ENCODE data around the gene DNAAF3.
A peak's percentile ranks its signal among the peaks of the same experiment; 100 is the strongest.

The DNAAF3 gene

GRCh38 chr19:55136399-55137102 is 29.9 kb downstream of the DNAAF3 start:
- Histone ChIP-seq H3K27ac (no peak overlapping the region), H3K9ac (ENCODE audit: insufficient read length) (no peak overlapping the region), H3K36me3 (ENCODE audit: insufficient read depth, low read length) (no peaks in the 10 kb centered on the region), H3K9me3 (ENCODE audit: low read depth, low read length) (no peaks in the 10 kb centered on the region), H3K4me3 (no peak overlapping the region)
- no peak for TF ChIP-seq POLR2AphosphoS5 (IDR thresholded peaks at IDR 0.05; ENCODE audit: borderline replicate concordance, low read depth, low read length)
- TF ChIP-seq FOXP2 (optimal IDR thresholded peaks at IDR 0.05; ENCODE audit: control extremely low read depth, extremely low read length, insufficient read depth) = no peak
- no peak for DNase-seq (ENCODE audit: low read depth, low spot score)

GRCh38 chr19:55134736-55135135 is 31.7 kb downstream of the DNAAF3 start:
- H3K27ac ChIP-seq = peak overlapping the region; percentile 27
- H3K36me3 ChIP-seq (ENCODE audit: insufficient read depth, low read length) = no peaks in the 10 kb centered on the region
- H3K9me3 ChIP-seq (ENCODE audit: low read depth, low read length) = no peaks in the 10 kb centered on the region
- TF ChIP-seq POLR2AphosphoS5 (IDR thresholded peaks at IDR 0.05; ENCODE audit: borderline replicate concordance, low read depth, low read length) = no peak
- no peak for TF ChIP-seq FOXP2 (optimal IDR thresholded peaks at IDR 0.05; ENCODE audit: control extremely low read depth, extremely low read length, insufficient read depth)
- no peak for TF ChIP-seq EZH2 (IDR thresholded peaks at IDR 0.05)
- H3K4me3 ChIP-seq = no peak overlapping the region
- H3K9ac ChIP-seq (ENCODE audit: insufficient read length) = no peak overlapping the region
- no peak for DNase-seq (ENCODE audit: low read depth, low spot score)

GRCh38 chr19:55133639-55134444 is 32.6 kb downstream of the DNAAF3 start:
- no peak for DNase-seq (ENCODE audit: low read depth, low spot score)
- Histone ChIP-seq H3K36me3 (ENCODE audit: insufficient read depth, low read length) (no peaks in the 10 kb centered on the region), H3K4me3 (no peak overlapping the region), H3K9ac (ENCODE audit: insufficient read length) (no peak overlapping the region), H3K27ac (no peak overlapping the region), H3K9me3 (ENCODE audit: low read depth, low read length) (no peaks in the 10 kb centered on the region)
- TF ChIP-seq FOXP2 (optimal IDR thresholded peaks at IDR 0.05; ENCODE audit: control extremely low read depth, extremely low read length, insufficient read depth) = no peak
- no peak for TF ChIP-seq EZH2 (IDR thresholded peaks at IDR 0.05)
- no peak for TF ChIP-seq POLR2AphosphoS5 (IDR thresholded peaks at IDR 0.05; ENCODE audit: borderline replicate concordance, low read depth, low read length)

GRCh38 chr19:55132453-55133129 is 33.8 kb downstream of the DNAAF3 start:
- TF ChIP-seq EZH2 (IDR thresholded peaks at IDR 0.05) (no peak), POLR2AphosphoS5 (IDR thresholded peaks at IDR 0.05; ENCODE audit: borderline replicate concordance, low read depth, low read length) (no peak)

GRCh38 chr19:55131421-55131820 is 35.0 kb downstream of the DNAAF3 start:
- H3K9me3 ChIP-seq (ENCODE audit: low read depth, low read length) = no peaks in the 10 kb centered on the region
- no peak overlapping the region for H3K9ac ChIP-seq (ENCODE audit: insufficient read length)
- no peak overlapping the region for H3K4me3 ChIP-seq
- no peak for DNase-seq (ENCODE audit: low read depth, low spot score)
- no peak for TF ChIP-seq EZH2 (IDR thresholded peaks at IDR 0.05)
- no peak for TF ChIP-seq FOXP2 (optimal IDR thresholded peaks at IDR 0.05; ENCODE audit: control extremely low read depth, extremely low read length, insufficient read depth)
- TF ChIP-seq POLR2AphosphoS5 (IDR thresholded peaks at IDR 0.05; ENCODE audit: borderline replicate concordance, low read depth, low read length) = no peak
- no peaks in the 10 kb centered on the region for H3K36me3 ChIP-seq (ENCODE audit: insufficient read depth, low read length)
- H3K27ac ChIP-seq = no peak overlapping the region

More at GRCh38 chr19:55132453-55133129, 33.8 kb downstream of the DNAAF3 start:
- Histone ChIP-seq H3K9me3 (ENCODE audit: low read depth, low read length) (no peaks in the 10 kb centered on the region), H3K27ac (no peak overlapping the region), H3K36me3 (ENCODE audit: insufficient read depth, low read length) (no peaks in the 10 kb centered on the region), H3K9ac (ENCODE audit: insufficient read length) (no peak overlapping the region), H3K4me3 (no peak overlapping the region)
- no peak for DNase-seq (ENCODE audit: low read depth, low spot score)

- H3K4me3 ChIP-seq = no peak overlapping the region
- H3K9ac ChIP-seq (ENCODE audit: insufficient read length) = no peak overlapping the region
- DNase-seq (ENCODE audit: low read depth, low spot score) = no peak
- H3K9me3 ChIP-seq (ENCODE audit: low read depth, low read length) = no peaks in the 10 kb centered on the region
- TF ChIP-seq FOXP2 (optimal IDR thresholded peaks at IDR 0.05; ENCODE audit: control extremely low read depth, extremely low read length, insufficient read depth) (no peak), POLR2AphosphoS5 (IDR thresholded peaks at IDR 0.05; ENCODE audit: borderline replicate concordance, low read depth, low read length) (no peak), EZH2 (IDR thresholded peaks at IDR 0.05) (no peak)
- H3K36me3 ChIP-seq (ENCODE audit: insufficient read depth, low read length) = no peaks in the 10 kb centered on the region
- no peak overlapping the region for H3K27ac ChIP-seq
These were observed 47.4 kb downstream of the DNAAF3 start for GRCh38 chr19:55119053-55119452.

- H3K4me3 ChIP-seq = peak overlapping the region; percentile 91
- H3K27ac ChIP-seq = peak overlapping the region; percentile 81
- H3K36me3 ChIP-seq (ENCODE audit: insufficient read depth, low read length) = no peaks in the 10 kb centered on the region
- H3K9me3 ChIP-seq (ENCODE audit: low read depth, low read length) = no peaks in the 10 kb centered on the region
- DNase-seq (ENCODE audit: low read depth, low spot score) = no peak
- TF ChIP-seq FOXP2 (optimal IDR thresholded peaks at IDR 0.05; ENCODE audit: control extremely low read depth, extremely low read length, insufficient read depth) (no peak), POLR2AphosphoS5 (IDR thresholded peaks at IDR 0.05; ENCODE audit: borderline replicate concordance, low read depth, low read length) (no peak), EZH2 (IDR thresholded peaks at IDR 0.05) (no peak)
- peak overlapping the region; percentile 81 for H3K9ac ChIP-seq (ENCODE audit: insufficient read length)
These were observed 47.9 kb downstream of the DNAAF3 start for GRCh38 chr19:55118401-55118991.

Data from SK-N-MC (cell line).